ENCODE data around the gene MBD3L2B.
"Not testable (repeated sequence)": the region's sequence is repeated elsewhere in the genome, so short reads cannot be mapped to it uniquely, and the experiment has no call there.

GRCh38 chr19:7041563-7041962 is 20.3 kb upstream of the MBD3L2B start:
- TF ChIP-seq, protein P1, sequence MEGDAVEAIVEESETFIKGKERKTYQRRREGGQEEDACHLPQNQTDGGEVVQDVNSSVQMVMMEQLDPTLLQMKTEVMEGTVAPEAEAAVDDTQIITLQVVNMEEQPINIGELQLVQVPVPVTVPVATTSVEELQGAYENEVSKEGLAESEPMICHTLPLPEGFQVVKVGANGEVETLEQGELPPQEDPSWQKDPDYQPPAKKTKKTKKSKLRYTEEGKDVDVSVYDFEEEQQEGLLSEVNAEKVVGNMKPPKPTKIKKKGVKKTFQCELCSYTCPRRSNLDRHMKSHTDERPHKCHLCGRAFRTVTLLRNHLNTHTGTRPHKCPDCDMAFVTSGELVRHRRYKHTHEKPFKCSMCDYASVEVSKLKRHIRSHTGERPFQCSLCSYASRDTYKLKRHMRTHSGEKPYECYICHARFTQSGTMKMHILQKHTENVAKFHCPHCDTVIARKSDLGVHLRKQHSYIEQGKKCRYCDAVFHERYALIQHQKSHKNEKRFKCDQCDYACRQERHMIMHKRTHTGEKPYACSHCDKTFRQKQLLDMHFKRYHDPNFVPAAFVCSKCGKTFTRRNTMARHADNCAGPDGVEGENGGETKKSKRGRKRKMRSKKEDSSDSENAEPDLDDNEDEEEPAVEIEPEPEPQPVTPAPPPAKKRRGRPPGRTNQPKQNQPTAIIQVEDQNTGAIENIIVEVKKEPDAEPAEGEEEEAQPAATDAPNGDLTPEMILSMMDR (IDR thresholded peaks at IDR 0.05): not testable (repeated sequence)
- not testable (repeated sequence) for TF ChIP-seq POLR2A (IDR thresholded peaks at IDR 0.05)

Measured in body of pancreas (tissue), 4 donors.